Suprapubic skin (tissue), 3 donors: ENCODE results near the gene PSTPIP1.

Source experiments
- POLR2A ChIP-seq, 2 donors: fragments of 450-650 bp; IDR thresholded peaks; one replicate each; pipeline ENCODE4 v1.6.1; 2017; ENCODE audit warnings: antibody characterized with exemption in 2 of 2, mild to moderate bottlenecking in 2 of 2, moderate library complexity in 2 of 2
- TF ChIP-seq, protein P1 (sequence below), 2 donors: fragments of 200-600 bp in 1 of 2; fragments of 450-650 bp in 1 of 2; sonication (generic) in 1 of 2; IDR thresholded peaks; one replicate each; pipeline ENCODE4 v1.5.1; 2016 to 2019; ENCODE audit warnings: antibody characterized with exemption in 2 of 2, mild to moderate bottlenecking in 1 of 2, moderate library complexity in 1 of 2

DNA sequence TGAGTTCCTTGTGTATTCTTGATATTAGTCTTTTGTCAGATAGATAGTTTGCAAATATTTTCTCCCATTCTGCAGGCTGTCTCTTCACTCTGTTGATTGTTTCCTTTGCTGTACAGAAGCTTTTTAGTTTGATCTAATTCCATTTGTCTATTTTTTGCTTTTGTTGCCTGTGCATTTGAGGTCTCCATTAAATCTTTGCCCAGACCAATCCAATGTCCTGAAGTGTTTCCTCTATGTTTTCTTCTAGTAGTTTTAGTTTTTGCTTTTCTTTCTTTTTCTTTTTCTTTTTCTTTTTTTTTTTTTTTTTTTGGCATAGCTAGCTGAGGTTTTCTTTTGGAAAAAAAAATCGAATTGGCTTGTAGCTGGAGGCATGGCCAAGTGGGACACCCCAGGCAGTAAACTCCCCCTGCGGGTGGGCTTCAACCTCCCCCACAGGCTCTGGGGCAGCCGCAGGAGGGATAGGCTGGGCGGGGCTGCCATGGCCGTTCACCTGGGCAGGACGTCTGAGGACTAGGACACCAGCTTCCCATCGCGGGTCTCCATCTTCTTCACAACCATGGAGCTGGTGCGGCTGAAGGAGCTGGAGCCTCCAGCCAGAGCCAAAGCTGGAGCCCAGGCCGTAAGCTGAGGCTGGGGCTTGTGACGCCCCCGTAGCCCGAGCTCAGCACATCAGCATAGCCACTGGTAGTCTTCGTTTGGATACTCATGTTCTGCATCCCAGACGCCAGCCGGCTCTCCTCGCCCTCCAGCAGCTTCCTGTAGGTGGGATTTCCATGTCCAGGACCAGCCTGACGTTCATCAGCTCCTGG lies 16.2 kb upstream of the PSTPIP1 start:
- TF ChIP-seq POLR2A (IDR thresholded peaks at IDR 0.05) = no peak
- TF ChIP-seq, protein P1, sequence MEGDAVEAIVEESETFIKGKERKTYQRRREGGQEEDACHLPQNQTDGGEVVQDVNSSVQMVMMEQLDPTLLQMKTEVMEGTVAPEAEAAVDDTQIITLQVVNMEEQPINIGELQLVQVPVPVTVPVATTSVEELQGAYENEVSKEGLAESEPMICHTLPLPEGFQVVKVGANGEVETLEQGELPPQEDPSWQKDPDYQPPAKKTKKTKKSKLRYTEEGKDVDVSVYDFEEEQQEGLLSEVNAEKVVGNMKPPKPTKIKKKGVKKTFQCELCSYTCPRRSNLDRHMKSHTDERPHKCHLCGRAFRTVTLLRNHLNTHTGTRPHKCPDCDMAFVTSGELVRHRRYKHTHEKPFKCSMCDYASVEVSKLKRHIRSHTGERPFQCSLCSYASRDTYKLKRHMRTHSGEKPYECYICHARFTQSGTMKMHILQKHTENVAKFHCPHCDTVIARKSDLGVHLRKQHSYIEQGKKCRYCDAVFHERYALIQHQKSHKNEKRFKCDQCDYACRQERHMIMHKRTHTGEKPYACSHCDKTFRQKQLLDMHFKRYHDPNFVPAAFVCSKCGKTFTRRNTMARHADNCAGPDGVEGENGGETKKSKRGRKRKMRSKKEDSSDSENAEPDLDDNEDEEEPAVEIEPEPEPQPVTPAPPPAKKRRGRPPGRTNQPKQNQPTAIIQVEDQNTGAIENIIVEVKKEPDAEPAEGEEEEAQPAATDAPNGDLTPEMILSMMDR (IDR thresholded peaks at IDR 0.05) = no peak
